Inflammatory macrophage treated with lipopolysaccharide for 4 hours (primary cell): Measurements from ENCODE around the gene PYURF.

Experiments used
- DNase-seq: peaks from one replicate; pipeline ENCODE4 v3.0.0-alpha.2; 2020

The PYURF gene, protein sequence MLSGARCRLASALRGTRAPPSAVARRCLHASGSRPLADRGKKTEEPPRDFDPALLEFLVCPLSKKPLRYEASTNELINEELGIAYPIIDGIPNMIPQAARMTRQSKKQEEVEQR

DNA sequence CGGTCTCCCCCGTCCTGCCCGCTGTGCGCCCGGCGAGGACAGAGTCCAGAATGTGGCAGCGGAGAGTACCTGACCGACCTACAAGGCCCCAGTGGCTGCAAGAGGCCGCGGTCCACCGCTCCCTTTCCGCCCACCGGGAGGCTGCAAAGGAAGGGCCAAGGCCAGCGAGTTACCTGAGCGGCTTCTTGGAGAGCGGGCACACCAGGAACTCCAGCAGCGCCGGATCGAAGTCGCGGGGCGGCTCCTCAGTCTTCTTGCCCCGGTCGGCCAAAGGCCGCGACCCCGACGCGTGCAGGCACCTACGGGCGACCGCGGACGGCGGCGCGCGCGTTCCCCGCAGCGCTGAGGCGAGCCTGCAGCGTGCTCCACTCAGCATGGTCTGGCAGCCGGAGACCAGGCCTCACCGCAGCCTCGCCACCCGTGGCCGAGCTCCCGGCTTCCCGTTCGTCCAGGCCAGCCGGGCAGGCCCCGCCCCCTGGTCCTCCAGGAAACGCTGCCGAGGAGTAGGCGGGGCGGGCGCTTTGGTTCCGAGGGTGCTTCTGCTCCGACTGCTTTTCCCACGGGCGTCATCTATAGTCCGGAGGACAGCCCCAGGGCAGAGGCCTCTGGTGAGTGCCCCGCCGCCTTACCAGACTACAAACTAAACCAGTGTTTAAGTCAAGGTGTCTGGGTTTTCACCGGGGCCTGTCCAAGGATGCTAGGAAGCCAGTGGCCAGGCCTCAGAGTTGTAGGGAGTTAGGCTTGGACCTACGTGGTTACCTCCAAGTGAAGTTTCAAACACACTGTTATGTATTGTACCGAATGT is at the start of gene PYURF:
TSS of gene PYURF (minus strand) at position 452 of the 805 bp plus-strand sequence. CDS start at position 376, 76 bp downstream.
- peak; percentile 96 for DNase-seq

DNA sequence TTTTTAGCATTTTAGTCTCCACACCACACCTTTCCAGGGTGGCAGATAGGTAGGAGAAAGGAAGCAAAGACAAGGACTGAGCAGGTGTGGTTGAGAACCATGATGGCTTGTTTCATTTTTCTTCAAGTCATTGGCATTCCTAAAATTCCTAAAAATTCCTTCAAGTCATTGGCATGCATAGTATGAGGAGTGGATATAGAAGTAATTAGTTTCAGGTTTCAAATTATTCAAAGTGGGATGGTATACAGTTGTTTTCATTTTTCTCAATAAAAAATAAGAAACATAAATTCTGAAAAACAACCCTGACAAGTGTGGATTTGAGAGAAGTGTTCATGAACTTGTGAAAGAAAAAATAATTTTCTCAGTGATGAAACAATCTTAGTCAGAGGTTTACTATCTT is 46.4 kb upstream of the PYURF start:
- DNase-seq, result no peak

DNA sequence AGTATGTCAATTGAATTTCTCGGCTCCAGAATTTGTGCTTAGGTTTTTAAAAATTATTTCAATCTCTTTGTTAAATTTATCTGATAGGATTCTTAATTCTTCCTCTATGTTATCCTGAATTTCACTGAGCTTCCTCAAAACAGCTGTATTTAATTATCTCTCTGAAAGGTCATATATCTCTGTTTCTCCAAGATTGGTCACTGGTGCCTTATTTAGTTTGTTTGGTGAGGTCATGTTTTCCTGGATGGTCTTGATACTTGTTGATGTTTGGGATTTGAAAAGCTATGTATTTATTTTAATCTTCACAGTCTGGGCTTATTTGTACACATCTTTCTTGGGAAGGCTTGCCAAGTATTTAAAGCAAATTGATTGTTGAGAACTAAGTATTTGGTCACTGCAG is 44.0 kb upstream of the PYURF start:
- no peak for DNase-seq

DNA sequence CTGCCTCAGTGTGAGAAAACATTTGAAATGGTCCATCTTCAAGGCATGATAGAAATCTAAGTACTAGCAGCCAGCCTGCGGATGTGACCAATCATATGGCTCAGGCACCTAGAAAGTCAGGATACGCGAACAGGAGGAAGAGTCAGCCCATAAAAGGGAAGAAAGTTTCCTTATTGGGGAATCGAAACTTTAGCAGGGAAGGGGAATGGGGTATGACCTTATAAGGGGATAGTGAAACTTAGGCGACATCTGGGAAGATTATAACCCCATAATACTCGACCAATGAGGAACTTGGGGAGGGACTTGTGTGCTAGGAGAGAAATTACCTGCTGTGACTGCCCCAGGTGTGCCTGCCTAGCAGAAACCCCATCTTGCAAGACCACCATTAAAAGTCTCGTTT is 26.2 kb upstream of the PYURF start:
- peak; percentile 27 for DNase-seq

DNA sequence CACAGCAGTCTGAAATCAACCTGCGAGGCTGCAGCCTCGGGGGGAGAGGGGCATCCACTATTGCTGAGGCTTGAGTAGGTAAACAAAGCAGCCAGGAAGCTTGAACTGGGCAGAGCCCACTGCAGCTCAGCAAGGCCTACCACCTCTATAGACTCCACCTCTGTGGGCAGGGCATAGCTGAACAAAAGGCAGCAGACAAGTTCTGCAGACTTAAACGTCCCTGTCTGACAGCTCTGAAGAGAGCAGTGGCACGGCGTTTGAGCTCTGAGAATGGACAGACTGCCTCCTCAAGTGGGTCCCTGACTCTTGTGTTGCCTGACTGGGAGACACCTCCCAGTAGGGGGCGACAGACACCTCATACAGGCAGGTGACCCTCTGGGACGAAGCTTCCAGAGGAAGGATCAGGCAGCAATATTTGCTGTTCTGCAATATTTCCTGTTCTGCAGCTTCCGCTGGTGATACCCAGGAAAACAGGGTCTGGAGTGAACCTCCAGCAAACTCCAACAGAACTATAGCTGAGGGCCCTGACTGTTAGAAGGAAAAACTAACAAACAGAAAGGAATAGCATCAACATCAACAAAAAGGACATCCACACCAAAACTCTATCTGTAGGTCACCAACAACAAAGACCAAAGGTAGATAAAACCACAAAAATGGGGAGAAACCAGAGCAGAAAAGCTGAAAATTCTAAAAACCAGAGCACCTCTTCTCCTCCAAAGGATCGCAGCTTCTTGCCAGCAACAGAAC is 15.9 kb upstream of the PYURF start:
- peak; percentile 51 for DNase-seq

DNA sequence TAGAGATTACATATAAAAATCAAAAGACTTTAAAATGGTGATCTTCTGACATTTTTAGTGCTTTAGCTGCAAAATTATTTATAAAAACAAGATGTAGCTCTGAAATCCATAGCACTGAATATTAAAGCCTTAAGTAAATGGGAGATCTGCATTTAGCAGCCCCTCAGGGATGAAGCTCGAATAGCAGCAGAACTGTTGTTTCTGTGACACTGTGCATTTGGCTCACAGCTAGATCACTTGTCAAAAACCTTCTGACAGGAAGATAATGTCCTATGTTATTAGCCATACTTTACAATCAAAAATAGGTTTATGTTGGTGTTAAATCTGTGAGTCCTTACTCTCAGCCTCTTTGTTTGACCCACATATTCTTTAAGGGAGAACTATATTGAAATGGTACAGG is 14.1 kb upstream of the PYURF start:
- no peak for DNase-seq

DNA sequence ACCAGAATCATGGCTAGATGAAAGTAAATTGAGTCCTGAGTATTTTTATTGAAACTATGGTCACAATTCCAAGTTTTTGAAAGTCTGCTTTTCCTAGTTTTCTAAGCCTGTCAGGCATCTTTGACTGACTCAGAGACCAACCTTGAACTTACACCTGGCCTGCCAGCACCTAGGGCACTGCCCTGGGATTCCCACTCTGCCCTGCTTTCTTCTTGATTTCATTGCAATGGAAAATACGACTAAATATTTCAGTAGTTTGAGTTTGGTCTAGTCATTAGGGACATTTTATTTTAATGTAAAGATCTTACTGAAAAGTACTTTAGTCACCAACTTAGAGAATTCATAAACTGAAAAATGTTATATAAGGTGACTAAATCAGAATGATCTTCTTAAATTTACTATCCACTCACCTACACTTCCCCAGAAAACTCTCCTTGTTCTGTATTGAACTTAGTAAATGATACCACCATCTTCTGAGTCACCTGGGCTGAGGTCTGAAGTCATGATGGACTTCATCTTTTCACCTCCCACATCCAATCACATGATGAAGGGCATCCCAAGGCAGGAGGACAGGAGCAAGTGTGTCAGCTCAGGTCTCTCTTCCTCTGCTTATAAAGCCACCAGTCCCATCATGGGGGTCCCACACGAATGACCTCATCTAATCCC is 11.6 kb upstream of the PYURF start:
- no peak for DNase-seq

DNA sequence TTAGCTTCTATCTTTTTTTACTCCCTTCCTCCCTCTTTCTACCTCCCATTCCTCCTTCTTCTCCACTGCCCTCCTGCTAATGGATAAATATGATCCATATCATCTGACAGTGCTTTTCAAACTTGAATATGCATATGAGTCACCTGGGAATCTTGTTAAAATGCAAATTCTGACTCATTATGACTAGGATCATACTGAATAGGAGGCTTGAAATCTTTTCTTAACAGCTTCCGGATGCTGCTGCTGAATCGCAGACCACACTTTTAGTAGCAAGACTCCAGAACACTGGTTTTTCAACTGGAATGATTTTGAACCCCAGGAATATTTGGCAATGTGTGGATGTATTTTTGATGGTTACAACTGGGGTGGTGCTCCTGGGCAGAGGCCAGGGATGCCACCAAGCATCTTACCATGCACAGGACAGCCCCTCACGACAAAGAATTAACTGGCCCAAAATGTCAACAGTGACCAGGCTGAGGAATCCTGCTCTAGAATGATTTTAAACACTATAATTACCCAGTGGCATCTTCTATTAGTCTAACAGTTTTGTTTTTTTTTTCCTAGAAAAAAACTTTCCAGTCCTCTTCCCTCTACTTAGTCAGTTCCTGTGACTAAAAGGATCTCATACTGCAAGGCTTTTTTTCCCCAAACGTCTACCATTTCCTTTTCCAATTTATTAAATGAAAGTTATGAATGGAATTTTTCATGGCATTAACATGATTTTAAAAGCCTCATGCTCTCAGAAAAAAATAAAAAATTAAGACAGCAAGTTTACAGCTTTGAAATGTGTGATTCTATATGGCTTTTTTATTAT is 10.6 kb upstream of the PYURF start:
- no peak for DNase-seq

DNA sequence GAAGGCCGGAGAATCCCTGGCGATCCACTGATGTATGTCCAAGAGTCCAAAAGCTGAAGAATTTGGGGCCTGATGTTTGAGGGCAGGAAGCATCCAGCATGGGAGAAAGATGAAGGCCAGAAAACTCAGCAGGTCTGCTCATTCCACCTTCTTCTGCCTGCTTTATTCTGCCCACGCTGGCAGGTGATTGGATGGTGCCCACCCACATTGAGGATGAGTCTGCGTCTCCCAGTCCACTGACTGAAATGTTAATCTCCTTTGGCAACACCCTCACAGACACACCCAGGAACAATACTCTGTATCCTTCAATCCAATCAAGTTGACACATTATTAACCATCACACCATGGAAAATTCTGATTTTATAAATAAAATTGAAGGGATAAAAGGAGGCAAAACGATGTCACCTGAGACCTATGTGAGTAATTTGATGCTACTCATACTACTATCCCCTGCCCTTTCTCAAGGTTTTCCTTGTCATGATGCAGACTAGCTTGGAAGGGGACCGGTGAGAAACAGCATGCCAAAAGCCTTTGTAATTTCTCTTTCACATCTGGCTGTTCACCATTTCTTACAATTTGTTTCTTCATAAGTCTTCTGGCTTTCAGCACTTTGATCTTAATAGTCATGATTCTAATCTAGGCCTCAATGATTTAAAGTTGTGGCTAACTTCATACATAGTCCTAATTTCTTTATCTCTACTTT is 9.7 kb upstream of the PYURF start:
- no peak for DNase-seq

DNA sequence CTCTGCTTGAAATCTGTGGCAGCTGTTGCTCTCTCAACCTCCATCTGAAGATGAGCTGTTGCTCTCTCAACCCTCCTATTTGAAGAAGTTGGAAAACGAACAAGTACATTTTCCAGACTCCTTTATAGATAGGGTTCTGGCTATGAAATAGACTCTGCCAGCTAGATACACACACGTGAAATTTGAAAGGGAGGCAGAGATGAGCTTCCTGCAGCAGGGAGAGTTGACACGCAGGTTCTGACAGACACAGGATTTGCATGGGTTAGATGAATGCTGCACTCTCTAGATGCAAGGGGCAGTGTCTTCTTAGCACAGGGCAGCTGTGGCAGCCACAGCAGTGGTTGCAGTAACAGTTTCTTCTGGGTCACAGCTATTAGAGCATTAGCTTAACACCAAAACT is 8.0 kb upstream of the PYURF start:
- no peak for DNase-seq

DNA sequence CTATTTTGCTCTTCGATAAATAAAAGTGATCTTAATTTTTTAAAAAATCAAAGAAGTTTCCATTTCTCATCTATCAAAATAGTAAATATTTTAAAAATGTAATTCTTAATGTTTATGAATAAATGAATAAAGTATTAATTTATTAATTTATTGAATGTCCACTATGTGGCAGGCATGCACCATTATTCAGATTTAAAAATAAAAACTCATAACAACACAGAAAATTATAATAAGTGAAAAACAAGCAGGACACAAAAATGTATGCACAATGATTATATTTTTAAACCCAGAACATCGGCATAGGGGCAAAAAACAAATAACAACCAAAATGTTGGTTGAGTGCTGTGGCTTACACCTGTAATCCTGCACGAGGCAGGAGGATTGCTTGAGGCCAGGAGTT is 5.3 kb upstream of the PYURF start:
- DNase-seq, result no peak

DNA sequence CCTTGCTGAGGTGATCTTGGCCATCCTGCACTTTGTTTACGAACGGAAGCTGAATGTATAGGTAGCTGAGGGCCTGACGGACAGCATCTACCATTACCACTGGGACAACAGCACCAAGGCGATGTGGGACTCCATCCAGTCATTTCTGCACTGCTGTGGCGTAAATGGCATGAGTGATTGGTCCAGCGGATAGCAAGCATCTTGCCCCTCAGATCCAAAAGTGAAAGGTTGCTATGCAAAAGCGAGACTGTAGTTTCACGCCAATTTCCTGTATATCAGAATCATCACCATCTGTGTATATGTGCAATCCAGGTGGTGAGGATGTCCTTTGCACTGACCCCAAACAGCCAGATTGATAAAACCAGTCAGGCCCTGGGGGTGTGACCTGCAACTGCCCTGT is 4.2 kb upstream of the PYURF start:
- DNase-seq, result no peak

DNA sequence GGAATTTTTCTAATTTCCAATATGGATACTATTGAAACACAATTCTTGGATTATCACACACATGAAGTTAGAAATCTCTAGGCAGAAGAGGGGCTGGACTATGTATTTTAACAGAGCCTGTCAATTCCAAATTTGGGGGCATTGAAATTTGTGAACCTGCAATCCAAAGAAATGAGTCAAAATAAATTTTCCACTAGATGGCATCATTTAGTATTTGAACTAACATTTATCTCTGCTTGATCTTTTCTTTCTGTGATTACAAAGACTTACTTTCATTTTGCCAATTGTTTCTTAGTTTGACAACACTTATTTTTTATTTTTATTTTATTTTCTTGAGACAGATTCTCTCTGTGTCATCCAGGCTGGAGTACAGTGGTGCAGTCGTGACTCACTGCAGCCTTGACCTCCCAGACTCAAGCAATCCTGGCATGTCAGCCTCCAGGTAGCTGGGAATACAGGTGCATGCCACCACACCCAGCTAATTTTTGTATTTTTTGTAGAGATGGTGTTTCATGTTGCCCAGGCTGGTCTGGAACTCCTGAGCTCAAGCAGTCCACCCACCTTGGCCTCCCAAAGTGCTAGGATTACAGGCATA is 2.7 kb upstream of the PYURF start:
- DNase-seq, result peak; percentile 10

DNA sequence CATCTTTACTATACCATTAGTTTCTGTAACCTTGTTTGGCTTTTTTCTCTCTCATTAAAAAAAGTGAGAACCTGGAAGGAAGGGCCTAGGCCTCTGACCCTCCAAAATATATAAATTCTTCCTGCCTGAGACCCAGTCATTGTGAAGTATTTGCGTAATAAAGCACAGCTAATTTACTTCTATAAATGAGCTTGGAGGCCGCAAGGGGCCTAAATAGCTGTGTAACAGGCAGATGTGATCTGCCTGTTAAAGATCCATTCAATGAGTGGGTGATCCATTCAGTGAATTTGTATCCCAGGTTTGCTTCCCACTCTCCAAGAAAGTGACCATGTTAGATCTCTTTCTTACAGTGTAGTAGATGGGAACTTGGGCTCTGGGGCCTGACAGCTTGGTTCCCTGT is 595 bp upstream of the PYURF start:
- no peak for DNase-seq

DNA sequence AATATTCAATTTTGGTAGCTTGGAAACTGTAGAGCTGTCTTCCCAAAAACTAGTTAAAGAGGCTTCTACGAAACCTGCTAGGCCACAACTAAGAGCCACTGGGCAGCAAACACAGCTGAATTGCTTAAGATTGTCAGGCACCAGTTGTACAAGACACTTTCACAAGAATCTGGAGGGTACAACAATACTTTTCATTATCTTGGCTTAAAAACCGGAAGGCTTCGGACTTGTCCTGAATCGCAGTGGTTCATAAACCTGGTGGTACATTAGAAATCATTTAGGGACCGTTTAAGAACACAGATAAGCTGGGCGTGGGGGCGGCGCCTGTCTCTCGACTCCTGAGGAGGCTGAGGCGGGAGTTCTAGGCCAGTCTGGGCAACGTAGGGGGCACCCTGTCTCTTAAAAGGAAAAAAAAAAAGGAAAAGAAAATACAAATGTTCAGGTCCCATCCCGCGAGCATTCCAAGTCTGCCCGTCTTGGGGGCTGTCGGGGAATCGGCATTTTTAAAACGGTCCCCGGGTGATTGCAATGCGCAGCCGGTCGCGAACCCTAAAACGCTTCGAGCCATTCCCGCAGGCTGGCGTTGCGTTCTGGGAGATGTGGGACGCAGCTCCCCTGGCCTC is 763 bp downstream of the PYURF start:
- peak; percentile 50 for DNase-seq

DNA sequence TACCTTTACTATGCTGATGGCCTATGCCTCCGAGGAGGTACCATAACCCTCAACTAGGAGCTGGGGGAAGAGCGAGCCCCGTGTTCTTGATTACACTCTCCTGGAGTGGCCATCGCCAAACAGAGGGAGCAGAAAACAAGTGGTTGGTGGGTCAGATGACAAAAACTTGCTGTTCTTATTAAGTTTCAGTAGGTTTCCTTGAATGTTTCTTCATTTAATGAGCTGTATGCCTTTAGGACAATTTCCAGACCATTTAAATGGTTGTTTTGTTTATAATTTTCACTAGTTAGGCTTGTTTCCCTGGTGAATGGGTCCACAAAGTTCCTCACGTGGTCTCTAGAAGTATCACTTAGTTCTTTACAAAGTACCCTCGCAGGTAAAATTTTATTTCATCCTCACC is 4.7 kb downstream of the PYURF start:
- no peak for DNase-seq

DNA sequence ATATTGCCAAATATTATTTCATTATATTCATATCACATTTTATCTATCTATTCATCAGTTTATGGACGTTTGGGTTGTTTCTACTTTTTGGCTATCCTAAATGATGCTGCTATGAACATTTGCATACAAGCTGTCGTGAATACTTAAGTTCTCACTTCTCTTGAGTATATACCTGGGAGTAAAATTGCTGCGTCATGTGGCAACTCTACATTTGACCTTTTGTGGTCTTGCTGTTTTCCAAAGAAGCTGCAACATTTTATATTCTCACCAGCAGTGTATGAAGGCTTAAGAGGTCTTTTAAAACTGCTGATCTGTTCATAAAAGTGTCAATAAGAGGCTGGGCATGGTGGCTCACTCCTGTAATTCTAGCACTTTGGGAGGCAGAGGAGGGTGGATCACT is 5.8 kb downstream of the PYURF start:
- DNase-seq, result no peak

DNA sequence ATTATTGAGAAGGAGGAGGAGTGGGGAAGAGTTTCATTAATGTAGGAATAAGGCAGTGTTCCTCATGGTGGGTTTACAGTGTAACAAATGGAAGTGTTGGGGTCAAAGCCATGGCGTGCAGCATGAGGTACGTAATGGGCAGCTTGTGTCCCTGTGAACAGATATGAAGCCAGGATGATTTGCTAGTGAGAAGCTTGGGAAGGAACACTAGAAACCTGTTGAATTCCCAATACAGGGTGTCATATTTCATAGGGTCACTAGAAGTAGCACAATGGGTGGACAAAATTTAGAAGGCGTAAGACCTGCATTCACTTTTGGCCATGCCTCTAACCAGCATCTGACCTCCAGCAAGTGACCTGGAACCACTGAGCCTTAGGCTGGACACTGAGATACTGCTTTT is 6.8 kb downstream of the PYURF start:
- DNase-seq, result no peak

DNA sequence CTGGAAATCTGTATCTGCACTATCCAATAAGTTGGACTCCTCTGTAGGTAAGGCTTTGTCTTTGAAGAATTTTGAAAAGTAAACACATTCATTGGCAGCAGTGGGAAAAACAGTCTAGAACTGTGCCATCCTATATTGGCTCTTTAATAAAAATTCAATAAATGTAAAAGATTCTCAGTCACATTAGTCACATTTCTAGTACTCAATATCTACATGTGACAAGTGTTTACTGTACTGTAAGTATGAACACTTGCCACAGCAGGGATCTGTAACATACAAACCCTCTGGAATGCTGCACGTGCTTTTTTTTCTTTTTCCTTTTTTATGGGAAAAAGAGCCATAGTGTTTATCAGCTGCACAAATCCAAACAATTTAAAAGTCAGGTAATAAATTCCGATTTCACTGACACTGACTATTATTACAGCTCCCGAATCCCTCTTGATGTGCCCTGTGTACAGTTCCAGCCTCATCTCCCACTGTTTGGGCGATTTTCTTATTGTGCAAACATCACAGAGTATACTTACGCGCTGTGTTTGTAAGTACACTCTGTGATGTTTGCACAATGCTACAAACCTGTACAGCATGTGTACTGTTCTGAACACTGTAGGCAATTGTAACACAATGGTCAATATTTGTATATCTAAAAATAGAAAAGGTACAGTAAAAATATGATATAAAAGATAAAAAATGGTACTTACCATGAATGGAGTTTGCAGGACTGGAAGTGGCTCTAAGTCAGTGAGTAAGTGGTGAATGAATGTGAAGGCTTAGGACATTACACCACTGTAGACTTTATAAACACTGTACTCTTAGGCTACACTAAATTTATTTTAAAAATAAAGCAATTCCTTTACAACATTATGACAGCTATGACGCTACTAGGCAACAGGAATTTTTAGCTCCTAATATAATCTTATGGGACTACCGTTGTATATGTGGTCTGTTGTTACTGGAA is 8.7 kb downstream of the PYURF start:
- no peak for DNase-seq

DNA sequence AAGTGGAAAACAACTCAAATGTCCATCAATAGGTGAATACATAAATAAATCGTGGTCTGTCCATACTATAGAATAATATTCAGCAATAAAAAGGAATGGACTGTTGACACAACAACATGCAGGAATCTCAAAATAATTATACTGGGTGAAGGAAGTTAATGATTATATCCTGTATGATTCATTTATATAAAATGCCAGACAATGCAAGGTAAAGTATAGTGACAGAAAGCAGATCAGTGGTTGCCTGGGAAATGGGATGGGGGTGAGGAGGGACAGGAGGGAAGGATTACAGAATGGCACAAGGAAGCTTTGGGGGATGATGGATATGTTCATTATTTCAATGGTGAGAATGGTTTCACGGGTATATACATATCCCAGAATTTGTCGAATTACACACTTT is 12.3 kb downstream of the PYURF start:
- DNase-seq, result no peak
